ENCODE results near the gene RYK.
"Not testable (repeated sequence)": the region's sequence is repeated elsewhere in the genome, so short reads cannot be mapped to it uniquely, and the experiment has no call there.

Gene RYK

GRCh38 chr3:134253475-134254226 is 3.0 kb upstream of the RYK start:
- no peak for FAIRE-seq

- no peak for FAIRE-seq
Measured at GRCh38 chr3:134252766-134253165, 2.1 kb upstream of the RYK start.

GRCh38 chr3:134251731-134252391 is 1.2 kb upstream of the RYK start:
- FAIRE-seq: no peak

- no peak for FAIRE-seq
Measured at GRCh38 chr3:134249935-134250716, 533 bp downstream of the RYK start.

- FAIRE-seq: no peak
Measured at GRCh38 chr3:134249296-134249841, 1.3 kb downstream of the RYK start.

GRCh38 chr3:134244921-134245320 is 5.7 kb downstream of the RYK start:
- FAIRE-seq: no peak

- FAIRE-seq: no peak
Measured at GRCh38 chr3:134242649-134243617, 7.7 kb downstream of the RYK start.

GRCh38 chr3:134239538-134239937 is 11.1 kb downstream of the RYK start:
- FAIRE-seq: no peak

- peak; percentile 98 for FAIRE-seq
Measured at GRCh38 chr3:134237454-134238145, 13.1 kb downstream of the RYK start.

- FAIRE-seq: peak; percentile 62
Measured at GRCh38 chr3:134236505-134237170, 14.0 kb downstream of the RYK start.

- no peak for FAIRE-seq
Measured at GRCh38 chr3:134235577-134236076, 15.0 kb downstream of the RYK start.

- FAIRE-seq: no peak
Measured at GRCh38 chr3:134232951-134233350, 17.7 kb downstream of the RYK start.

- no peak for FAIRE-seq
Measured at GRCh38 chr3:134232151-134232550, 18.5 kb downstream of the RYK start.

- FAIRE-seq: no peak
Measured at GRCh38 chr3:134231131-134231530, 19.5 kb downstream of the RYK start.

GRCh38 chr3:134229038-134229437 is 21.6 kb downstream of the RYK start:
- FAIRE-seq: no peak

- no peak for FAIRE-seq
Measured at GRCh38 chr3:134228479-134228878, 22.2 kb downstream of the RYK start.

GRCh38 chr3:134228035-134228434 is 22.6 kb downstream of the RYK start:
- FAIRE-seq: no peak

GRCh38 chr3:134224796-134225156 is 25.9 kb downstream of the RYK start:
- FAIRE-seq: not testable (repeated sequence)

- no peak for FAIRE-seq
Measured at GRCh38 chr3:134222835-134223234, 27.8 kb downstream of the RYK start.

GRCh38 chr3:134216851-134217250 is 33.8 kb downstream of the RYK start:
- FAIRE-seq: no peak

Measured in islet of Langerhans (tissue), 1 donor.